SH-SY5Y (cell line): Measurements from ENCODE around the gene DIS3L2.

Experiments used
- GATA2 ChIP-seq: IDR thresholded peaks from 2 replicates; pipeline ENCODE4 v1.6.1; 2011; ENCODE audit warnings: mild to moderate bottlenecking, low read depth, low read length
- GATA3 ChIP-seq: IDR thresholded peaks from 2 replicates; pipeline ENCODE4 v1.6.1; 2011; ENCODE audit warnings: low read depth, mild to moderate bottlenecking, low read length, moderate library complexity

The DIS3L2 gene

GRCh38 chr2:232342635-232343565 is 381.4 kb downstream of the DIS3L2 start:
- no peak for TF ChIP-seq GATA3
- TF ChIP-seq GATA2 = no peak

GRCh38 chr2:232343821-232344220 is 382.3 kb downstream of the DIS3L2 start:
- TF ChIP-seq GATA3 (no peak), GATA2 (no peak)

DNA sequence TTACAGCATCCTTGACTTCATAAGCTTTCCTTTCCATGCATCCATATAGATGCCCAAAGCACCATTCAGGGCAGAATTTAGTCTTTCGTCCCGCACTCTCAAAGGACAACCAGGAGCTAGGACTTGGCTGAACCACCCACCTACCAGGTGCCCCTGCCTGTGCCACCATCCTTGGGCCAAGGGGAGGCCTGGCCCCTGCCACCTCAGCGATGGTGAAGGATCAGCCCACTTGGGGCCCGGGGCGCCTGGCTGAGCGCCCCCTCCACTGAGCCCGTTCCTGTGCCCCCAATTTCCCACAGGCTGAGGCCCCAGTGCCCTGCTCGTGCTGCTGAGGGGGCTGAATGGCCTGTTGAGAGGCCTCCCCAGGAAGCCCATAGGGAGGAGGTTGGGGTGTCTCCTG is 383.7 kb downstream of the DIS3L2 start:
- TF ChIP-seq GATA3 (no peak), GATA2 (no peak)

DNA sequence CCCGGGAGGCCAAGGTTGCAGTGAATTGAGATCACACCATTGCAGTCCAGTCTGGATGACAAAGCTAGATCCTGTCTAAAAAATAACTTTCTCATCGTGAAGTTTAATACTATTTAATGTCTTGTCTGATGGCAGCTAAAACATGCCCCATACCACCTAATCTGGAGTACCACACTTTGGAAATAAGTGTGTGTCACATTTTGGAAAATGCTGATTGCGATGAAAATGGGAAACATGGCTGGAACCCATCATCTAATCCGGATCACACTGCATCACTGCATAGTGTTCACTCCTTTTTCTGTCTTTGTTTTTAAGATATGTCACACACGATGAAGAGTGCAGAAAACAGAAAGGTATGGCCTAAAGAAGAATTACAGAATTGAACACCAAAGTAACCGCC is 385.9 kb downstream of the DIS3L2 start:
- TF ChIP-seq GATA3 = no peak
- no peak for TF ChIP-seq GATA2

- TF ChIP-seq GATA2 = no peak
- TF ChIP-seq GATA3 = no peak
Observed at GRCh38 chr2:232348936-232349335, 387.4 kb downstream of the DIS3L2 start.

- TF ChIP-seq GATA2 (no peak), GATA3 (no peak)
Observed at GRCh38 chr2:232349546-232349945, 388.0 kb downstream of the DIS3L2 start.

DNA sequence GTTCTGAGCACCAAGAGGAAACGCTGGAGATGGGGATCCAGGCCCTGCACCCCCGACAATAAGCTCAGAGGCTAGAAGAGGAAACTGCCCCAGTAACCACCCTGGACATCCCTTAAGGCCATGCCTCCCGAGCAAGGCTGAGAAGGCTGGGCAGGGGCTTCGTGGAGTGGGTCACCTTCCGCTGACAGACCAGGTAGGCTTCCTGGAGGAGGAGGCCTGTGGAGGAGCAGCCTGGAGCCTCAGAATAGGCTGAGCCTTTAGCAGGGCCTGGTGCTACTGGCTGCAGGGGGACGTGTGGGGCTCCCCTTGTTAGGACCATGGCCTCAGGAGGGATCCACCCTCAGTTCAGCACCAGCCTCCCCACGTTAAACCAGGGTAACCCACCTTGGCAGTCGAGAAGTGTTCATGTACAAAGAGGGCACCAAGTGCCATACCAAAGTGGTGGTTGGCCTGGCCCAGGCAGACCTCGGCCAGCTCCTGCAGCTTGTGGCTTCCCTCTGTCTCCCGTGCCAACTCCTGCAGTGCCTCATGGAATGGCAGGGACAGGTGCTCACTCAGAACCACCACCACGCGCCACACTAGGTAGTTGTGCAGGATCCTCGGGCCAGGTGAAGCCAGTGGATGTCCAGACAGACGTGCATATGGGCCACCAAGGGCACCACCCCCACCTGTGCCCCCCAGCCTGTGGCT is 388.6 kb downstream of the DIS3L2 start:
- TF ChIP-seq GATA2 = no peak
- TF ChIP-seq GATA3 = no peak

GRCh38 chr2:232350804-232351685 is 389.5 kb downstream of the DIS3L2 start:
- no peak for TF ChIP-seq GATA2
- TF ChIP-seq GATA3 = no peak

DNA sequence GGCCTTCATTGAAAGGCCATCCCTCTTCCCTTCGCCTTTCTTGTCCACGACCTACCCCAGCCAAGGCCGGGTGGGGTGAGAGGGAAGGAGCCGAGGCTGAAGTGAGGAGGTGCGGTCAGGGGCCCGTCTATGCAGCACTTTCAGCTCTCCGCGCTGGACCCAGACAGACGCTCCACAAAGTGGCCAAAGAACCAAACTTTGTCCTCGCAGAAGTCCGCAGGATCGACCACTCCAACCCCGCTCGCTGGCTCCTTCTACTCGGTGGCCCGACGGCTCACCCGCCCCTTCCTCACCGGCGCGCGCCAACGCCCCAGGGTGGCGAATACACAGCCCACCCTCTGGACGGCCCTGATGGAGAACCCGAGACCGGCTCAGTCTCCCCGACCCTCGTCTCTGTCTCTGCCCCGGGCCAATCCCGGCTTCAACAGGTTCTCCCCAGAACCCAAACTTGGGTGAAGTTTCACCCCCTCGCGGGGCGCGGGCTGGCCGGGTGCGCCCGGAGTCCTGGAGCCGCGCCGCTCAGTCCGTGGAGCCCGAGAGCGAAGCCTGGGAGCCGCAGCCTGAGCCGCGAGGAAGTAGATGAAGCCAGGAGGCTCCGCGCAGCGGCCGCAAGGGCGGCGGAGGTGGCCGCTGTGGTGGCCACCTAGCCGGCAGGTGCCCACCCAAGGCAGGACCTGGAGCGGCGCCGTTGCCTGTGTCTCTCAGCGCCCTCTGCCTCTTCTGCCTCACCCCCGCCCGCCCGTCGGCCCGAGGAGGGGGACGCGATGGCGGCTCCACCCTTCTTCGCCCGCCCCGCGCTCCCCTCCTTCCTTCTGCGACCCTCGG is 390.4 kb downstream of the DIS3L2 start:
- no peak for TF ChIP-seq GATA3
- no peak for TF ChIP-seq GATA2

- TF ChIP-seq GATA2 (no peak), GATA3 (no peak)
Observed at GRCh38 chr2:232352511-232353091, 391.1 kb downstream of the DIS3L2 start.

- TF ChIP-seq GATA3 = no peak
- TF ChIP-seq GATA2 = no peak
Observed at GRCh38 chr2:232353096-232353495, 391.6 kb downstream of the DIS3L2 start.

DNA sequence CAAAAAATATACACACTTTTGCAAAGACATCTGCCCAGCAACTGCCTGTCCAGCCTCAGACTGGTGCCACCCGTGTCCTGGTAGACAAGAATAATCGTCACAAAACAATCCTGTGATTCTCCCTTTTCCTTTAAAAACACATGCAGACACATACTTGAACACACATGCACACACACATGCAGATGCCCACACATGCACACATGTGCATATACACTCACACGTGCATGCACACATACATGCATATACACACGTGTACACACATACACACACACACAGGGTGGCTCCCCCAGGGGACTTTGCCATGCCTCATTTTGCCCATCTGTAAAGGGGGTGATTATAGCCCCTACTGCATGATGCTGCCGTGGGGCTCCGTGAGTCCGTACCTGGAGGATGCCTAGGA is 392.1 kb downstream of the DIS3L2 start:
- TF ChIP-seq GATA2 = no peak
- TF ChIP-seq GATA3 = no peak

DNA sequence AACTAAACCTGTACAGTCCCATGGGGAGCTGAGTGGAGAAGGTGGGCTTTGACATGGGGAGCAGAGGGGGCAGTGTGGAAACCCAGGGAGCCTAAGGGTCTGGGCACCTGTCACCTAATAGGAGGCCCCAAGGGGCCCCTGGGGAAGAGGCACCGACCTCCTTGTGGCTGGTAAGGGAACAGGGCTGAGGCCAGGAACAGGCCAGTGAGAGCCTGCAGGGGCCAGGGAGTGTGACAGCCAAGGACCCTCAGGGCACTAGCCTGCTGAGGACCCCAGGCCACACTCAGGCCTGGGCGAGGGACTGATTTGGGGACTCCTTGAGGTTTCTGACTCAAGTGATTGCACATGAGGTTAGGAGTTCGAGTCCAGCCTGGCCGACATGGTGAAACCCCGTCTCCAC is 392.6 kb downstream of the DIS3L2 start:
- TF ChIP-seq GATA2 (no peak), GATA3 (no peak)
